ENCODE results near the gene C1QTNF3. TPM values are rescaled to one million over a fixed set of nuclear protein-coding genes. Genes with fewer than 3 reads are reported as not detected.

C1QTNF3 gene
- total and polyA plus RNA-seq, 8 donors: 3.6 to 84.1 (median 10.9) TPM

DNA sequence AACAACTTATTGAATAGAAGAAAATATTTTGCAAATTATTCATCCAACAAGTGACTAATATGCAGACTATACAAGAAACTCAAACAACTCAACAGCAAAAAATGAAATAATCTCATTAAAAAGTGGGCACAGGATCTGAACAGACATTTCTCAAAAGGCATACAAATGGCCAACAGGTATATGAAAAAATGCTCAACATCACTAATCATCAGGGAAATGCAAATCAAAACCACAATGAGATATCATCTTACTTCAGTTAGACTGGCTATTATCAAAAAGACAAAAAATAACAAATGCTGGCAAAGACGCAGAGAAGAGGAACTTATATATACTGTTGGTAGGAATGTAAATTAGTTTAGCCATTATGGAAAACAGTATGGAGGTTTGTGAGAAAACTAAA, 33.4 kb downstream of the C1QTNF3 start:
- intact Hi-C loops (cut with DNase I; ENCODE audit: low total_unique reads): no loop called here
- TF ChIP-seq EP300 (IDR thresholded peaks at IDR 0.05): no peak
- no peak for TF ChIP-seq POLR2A (IDR thresholded peaks at IDR 0.05)
- TF ChIP-seq POLR2AphosphoS5 (IDR thresholded peaks at IDR 0.05): no peak
- TF ChIP-seq CTCF (IDR thresholded peaks at IDR 0.05): no peak
- Histone ChIP-seq H3K36me3 (peaks cover 0 to 7% (median 2%) of the 10 kb centered on the region in 4 donors), H3K27me3 (no peaks in the 10 kb centered on the region), H3K9me3 (no peaks in the 10 kb centered on the region), H3K4me1 (peaks cover 10 to 42% (median 28%) of the 10 kb centered on the region in 4 donors), H3K4me3 (no peak overlapping the region), H3K27ac (peak overlapping the region in 4 of 5 donors; percentile 89 to 96 (median 94))
- DNase-seq: no peak
- WGBS, 5 donors: 29 to 78% (median 54%) methylated on average over 1 of the region's 1 CpG

DNA sequence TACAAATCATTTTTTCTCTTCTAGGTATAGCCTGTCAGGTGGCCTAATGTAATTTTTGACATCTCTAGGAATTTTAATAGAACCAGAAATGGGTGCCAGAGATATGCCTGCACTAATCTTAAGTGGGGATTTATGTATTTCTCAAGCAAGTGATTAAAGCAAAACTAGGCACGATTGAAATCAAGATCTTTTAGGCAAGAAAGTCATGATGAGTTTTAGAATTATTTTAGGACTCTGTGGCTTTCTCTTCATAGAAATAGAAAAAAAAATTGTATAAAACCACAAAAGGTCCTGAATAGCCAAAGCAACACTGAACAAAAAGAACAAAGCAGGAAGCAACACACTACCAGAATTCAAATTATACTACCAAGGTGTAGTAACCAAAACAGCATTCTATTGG, 34.2 kb downstream of the C1QTNF3 start:
- intact Hi-C loops (cut with DNase I; ENCODE audit: low total_unique reads): no loop called here

DNA sequence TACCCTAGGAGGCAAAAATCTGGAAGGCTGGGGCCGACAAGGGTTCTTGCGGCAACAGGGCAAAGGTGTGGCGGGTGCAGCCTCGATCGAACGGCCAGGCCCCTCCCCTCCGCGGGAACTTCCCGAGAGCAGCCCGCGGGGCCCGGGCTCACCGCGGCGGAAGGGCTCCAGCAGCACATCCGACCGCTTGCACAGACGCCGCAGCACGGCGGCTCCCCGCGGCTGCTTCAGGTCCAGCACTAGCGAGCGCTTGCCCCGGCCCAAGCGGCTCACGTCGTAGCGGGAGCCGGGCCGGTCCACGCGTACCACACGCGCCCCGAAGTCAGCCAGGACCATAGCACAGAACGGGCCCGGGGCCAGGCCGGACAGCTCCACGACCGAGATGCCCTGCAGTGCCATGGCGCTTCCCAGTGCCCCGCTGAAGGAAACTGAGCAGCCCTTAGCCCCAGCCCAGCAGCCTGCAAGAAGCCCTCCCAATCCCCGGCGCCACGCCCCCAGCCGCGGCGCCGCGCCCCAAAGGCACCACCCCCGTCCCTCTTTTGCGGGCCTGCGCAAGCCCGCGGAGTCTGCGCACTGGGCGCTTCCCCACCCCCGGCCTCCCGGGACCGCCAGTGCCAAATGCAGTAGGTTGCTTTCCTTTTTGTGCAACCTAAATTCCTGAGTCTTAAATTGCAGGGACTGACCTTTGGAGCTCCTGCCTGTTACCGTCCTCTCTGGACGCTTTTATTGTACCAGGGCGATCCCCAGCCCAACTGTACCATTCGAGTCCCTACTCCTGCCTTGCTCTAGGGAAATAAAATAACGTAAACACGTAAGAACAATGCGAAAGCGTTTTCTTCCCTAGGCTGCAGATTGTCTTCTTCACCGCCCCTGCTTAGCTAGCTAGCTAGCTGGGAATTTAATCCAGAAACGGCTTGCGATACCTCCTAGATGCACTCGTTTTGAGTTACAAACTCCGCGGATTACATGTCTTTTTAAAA, 35.1 kb downstream of the C1QTNF3 start, which contains the start of gene AMACR:
Gene AMACR, minus strand, starts transcription at position 430 of the 980 bp plus-strand sequence. Its CDS starts 31 bp downstream, at position 399.
- Histone ChIP-seq H3K4me3 (peak within 1 kb of the TSS; percentile 60 to 76 (median 70)), H3K4me1 (peaks cover 10 to 41% (median 27%) of the 10 kb centered on the region in 4 donors), H3K27ac (peak within 1 kb of the TSS; percentile 89 to 96 (median 94)), H3K9me3 (no peaks in the 10 kb centered on the region), H3K36me3 (peaks cover 4 to 24% (median 19%) of the 10 kb centered on the region in 4 donors), H3K27me3 (no peaks in the 10 kb centered on the region)
- peak; percentile 97 to 98 for DNase-seq
- intact Hi-C loops (cut with DNase I; ENCODE audit: low total_unique reads): no loop called here
- WGBS, 5 donors: 0 to 1% (median 1%) methylated on average over 57 to 76 of the region's 76 CpGs
- TF ChIP-seq CTCF (IDR thresholded peaks at IDR 0.05) (no peak), EP300 (IDR thresholded peaks at IDR 0.05) (no peak), POLR2A (IDR thresholded peaks at IDR 0.05) (peak in 2 of 4 donors; percentile 54 to 78), POLR2AphosphoS5 (IDR thresholded peaks at IDR 0.05) (peak; percentile 44 to 92 (median 82))

More for the DNA sequence above, 34.2 kb downstream of the C1QTNF3 start:
- H3K9me3 ChIP-seq: no peaks in the 10 kb centered on the region
- H3K27ac ChIP-seq: peak overlapping the region in 4 of 5 donors; percentile 89 to 96 (median 94)
- peak overlapping the region; percentile 60 to 76 (median 70) for H3K4me3 ChIP-seq
- no peaks in the 10 kb centered on the region for H3K27me3 ChIP-seq
- peaks cover 10 to 42% (median 28%) of the 10 kb centered on the region in 4 donors for H3K4me1 ChIP-seq
- H3K36me3 ChIP-seq: peaks cover 4 to 15% (median 11%) of the 10 kb centered on the region in 4 donors
- DNase-seq: no peak
- TF ChIP-seq POLR2AphosphoS5 (IDR thresholded peaks at IDR 0.05) (no peak), CTCF (IDR thresholded peaks at IDR 0.05) (no peak), EP300 (IDR thresholded peaks at IDR 0.05) (no peak), POLR2A (IDR thresholded peaks at IDR 0.05) (no peak)
- WGBS, 5 donors: 2 to 16% (median 6%) methylated on average over 1 of the region's 1 CpG

DNA sequence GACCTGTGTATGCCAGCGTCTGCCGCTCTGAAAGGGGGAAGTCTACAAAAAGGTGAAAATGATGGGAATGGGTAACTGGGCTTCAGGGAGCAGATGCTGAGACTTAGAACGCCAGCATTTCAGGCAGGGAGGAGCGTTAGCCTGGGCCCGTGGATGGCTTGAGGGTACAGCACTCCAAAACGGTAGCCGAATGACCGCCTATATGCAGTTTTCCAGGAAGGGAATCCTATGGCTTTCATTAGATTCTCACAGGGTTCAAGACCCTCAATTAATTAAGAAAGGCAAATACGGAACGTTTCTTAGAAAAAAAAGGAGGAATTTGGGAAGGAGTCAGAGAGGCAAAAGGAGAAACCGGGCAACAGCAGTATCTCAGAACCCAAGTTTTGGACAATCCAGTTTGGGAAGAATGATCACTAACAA, 35.8 kb downstream of the C1QTNF3 start:
- Histone ChIP-seq H3K9me3 (no peaks in the 10 kb centered on the region), H3K36me3 (peaks cover 4 to 30% (median 26%) of the 10 kb centered on the region in 4 donors), H3K27me3 (no peaks in the 10 kb centered on the region), H3K4me1 (peaks cover 10 to 39% (median 25%) of the 10 kb centered on the region in 4 donors), H3K4me3 (peak overlapping the region; percentile 60 to 76 (median 70)), H3K27ac (peak overlapping the region; percentile 89 to 96 (median 94))
- intact Hi-C loops (cut with DNase I; ENCODE audit: low total_unique reads): no loop called here
- TF ChIP-seq POLR2A (IDR thresholded peaks at IDR 0.05) (no peak), EP300 (IDR thresholded peaks at IDR 0.05) (no peak), POLR2AphosphoS5 (IDR thresholded peaks at IDR 0.05) (no peak), CTCF (IDR thresholded peaks at IDR 0.05) (no peak)
- DNase-seq: peak in 1 of 2 donors; percentile 52
- 1 to 7% (median 5%) methylated on average over 11 of the region's 11 CpGs for WGBS, 5 donors

Data from stomach (tissue), 9 donors.